ENCODE results near the gene AOAH. TPM values are rescaled to one million over a fixed set of nuclear protein-coding genes. Genes with fewer than 3 reads are reported as not detected.

The AOAH gene
- total and polyA plus RNA-seq, 2 of the 13 experiments (the other 11 are each of a cell fraction or from before 2014, with no cell fraction given): not detected

DNA sequence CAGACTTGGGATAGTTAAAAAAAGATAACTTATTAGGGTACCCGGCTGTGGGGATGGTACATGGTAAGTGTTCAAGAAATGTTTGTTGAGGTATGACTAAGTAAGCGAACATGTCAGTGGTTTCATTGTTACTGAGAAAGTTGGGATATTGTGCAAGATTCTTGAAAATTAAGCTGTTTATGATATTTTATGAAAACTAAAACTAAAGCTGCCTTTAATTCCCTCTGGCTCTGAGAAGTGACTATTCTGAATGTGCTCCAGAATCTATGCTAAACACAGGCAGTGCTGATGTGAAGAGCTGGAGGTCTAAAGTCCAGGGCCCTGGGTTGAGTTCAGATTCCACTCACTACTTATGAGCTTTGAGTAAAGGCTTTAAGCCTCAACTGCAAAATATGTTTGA lies 72.9 kb downstream of the AOAH start:
- intact Hi-C loops (cut with micrococcal nuclease; ENCODE audit: unreplicated experiment): no loop called here

GRCh38 chr7:36650766-36651312 lies 73.5 kb downstream of the AOAH start:
- Histone ChIP-seq H3K27me3 (ENCODE audit: control insufficient read depth in 1 of 2, insufficient read depth in 2 of 2, low read length in 2 of 2) (no peaks in the 10 kb centered on the region), H3K9me3 (ENCODE audit: low read length) (no peaks in the 10 kb centered on the region), H3K36me3 (replicated peaks in 1 of 2; ENCODE audit: control insufficient read depth in 1 of 2, insufficient read depth in 2 of 2, low read length in 2 of 2) (no peaks in the 10 kb centered on the region), H3K4me1 (ENCODE audit: insufficient read depth, low read length) (peaks cover 8% of the 10 kb centered on the region), H3K79me2 (ENCODE audit: insufficient read depth, low read length) (no peaks in the 10 kb centered on the region), H2AFZ (ENCODE audit: low read length) (no peak overlapping the region), H3K4me2 (ENCODE audit: low read depth, low read length) (no peak overlapping the region), H3K4me3 (replicated peaks in 1 of 3; ENCODE audit: insufficient read depth in 1 of 3, low read depth in 2 of 3, low read length in 3 of 3) (no peak overlapping the region), H3K27ac (ENCODE audit: extremely low read length, insufficient read depth, low read length) (no peak overlapping the region), H4K20me1 (ENCODE audit: insufficient read depth, low read length) (no peaks in the 10 kb centered on the region), H3K9ac (ENCODE audit: insufficient read depth, low read depth, low read length) (no peak overlapping the region)
- no TSS peak for BruUV-seq (replicated peaks)
- CTCF ChIA-PET (ENCODE audit: low intra/inter-chr PET ratio, low total read pairs): no interaction called here
- whole genome bisulfite sequencing (ENCODE audit: low lambda C conversion rate): 65% methylated on average over 6 of the region's 7 CpGs
- intact Hi-C loops (cut with micrococcal nuclease; ENCODE audit: unreplicated experiment): no loop called here
- FAIRE-seq (no peak), ATAC-seq (no peak), DNase-seq (ENCODE audit: low spot score) (no peak)
- in situ Hi-C loops (cut with HindIII; ENCODE audit: extremely low pct_ligation_motif_present, low pct_unique_long_range_greater_than_20kb): loop anchor here (25.0 kb wide), 1 partner anchor 536 kb away; no protein-coding TSS in a partner anchor
- POLR2A ChIA-PET: no interaction called here
- TF ChIP-seq CEBPG (CRISPR knock-in tag; IDR thresholded peaks at IDR 0.05) (no peak), GLMP (CRISPR knock-in tag; IDR thresholded peaks at IDR 0.05; ENCODE audit: borderline replicate concordance) (no peak), ZNF234 (CRISPR knock-in tag; conservative IDR thresholded peaks at IDR 0.05) (no peak), NFIB (CRISPR knock-in tag; IDR thresholded peaks at IDR 0.05; ENCODE audit: borderline replicate concordance) (no peak), ATF3 (CRISPR knock-in tag; IDR thresholded peaks at IDR 0.05) (no peak), GLI4 (CRISPR knock-in tag; IDR thresholded peaks at IDR 0.05; ENCODE audit: borderline replicate concordance) (no peak), PCBP2 (optimal IDR thresholded peaks at IDR 0.05; ENCODE audit: low read depth, low read length, poor library complexity, severe bottlenecking) (no peak)
- TF ChIP-seq, protein P1, sequence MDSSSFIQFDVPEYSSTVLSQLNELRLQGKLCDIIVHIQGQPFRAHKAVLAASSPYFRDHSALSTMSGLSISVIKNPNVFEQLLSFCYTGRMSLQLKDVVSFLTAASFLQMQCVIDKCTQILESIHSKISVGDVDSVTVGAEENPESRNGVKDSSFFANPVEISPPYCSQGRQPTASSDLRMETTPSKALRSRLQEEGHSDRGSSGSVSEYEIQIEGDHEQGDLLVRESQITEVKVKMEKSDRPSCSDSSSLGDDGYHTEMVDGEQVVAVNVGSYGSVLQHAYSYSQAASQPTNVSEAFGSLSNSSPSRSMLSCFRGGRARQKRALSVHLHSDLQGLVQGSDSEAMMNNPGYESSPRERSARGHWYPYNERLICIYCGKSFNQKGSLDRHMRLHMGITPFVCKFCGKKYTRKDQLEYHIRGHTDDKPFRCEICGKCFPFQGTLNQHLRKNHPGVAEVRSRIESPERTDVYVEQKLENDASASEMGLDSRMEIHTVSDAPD (CRISPR knock-in tag; IDR thresholded peaks at IDR 0.05): no peak
- TF ChIP-seq, protein P2, sequence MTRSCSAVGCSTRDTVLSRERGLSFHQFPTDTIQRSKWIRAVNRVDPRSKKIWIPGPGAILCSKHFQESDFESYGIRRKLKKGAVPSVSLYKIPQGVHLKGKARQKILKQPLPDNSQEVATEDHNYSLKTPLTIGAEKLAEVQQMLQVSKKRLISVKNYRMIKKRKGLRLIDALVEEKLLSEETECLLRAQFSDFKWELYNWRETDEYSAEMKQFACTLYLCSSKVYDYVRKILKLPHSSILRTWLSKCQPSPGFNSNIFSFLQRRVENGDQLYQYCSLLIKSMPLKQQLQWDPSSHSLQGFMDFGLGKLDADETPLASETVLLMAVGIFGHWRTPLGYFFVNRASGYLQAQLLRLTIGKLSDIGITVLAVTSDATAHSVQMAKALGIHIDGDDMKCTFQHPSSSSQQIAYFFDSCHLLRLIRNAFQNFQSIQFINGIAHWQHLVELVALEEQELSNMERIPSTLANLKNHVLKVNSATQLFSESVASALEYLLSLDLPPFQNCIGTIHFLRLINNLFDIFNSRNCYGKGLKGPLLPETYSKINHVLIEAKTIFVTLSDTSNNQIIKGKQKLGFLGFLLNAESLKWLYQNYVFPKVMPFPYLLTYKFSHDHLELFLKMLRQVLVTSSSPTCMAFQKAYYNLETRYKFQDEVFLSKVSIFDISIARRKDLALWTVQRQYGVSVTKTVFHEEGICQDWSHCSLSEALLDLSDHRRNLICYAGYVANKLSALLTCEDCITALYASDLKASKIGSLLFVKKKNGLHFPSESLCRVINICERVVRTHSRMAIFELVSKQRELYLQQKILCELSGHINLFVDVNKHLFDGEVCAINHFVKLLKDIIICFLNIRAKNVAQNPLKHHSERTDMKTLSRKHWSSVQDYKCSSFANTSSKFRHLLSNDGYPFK (CRISPR knock-in tag; IDR thresholded peaks at IDR 0.05; ENCODE audit: borderline replicate concordance): no peak

More for the DNA sequence above, 72.9 kb downstream of the AOAH start:
- H2AFZ ChIP-seq (ENCODE audit: low read length): no peak overlapping the region
- DNase-seq (ENCODE audit: low spot score) (no peak), ATAC-seq (peak; percentile 69; the same call in 2 of the 3 replicates), FAIRE-seq (no peak)
- H3K9ac ChIP-seq (ENCODE audit: insufficient read depth, low read depth, low read length): no peak overlapping the region
- H3K79me2 ChIP-seq (ENCODE audit: insufficient read depth, low read length): no peaks in the 10 kb centered on the region
- no peaks in the 10 kb centered on the region for H3K27me3 ChIP-seq (ENCODE audit: control insufficient read depth in 1 of 2, insufficient read depth in 2 of 2, low read length in 2 of 2)
- H4K20me1 ChIP-seq (ENCODE audit: insufficient read depth, low read length): no peaks in the 10 kb centered on the region
- H3K4me2 ChIP-seq (ENCODE audit: low read depth, low read length): no peak overlapping the region
- no peak overlapping the region for H3K27ac ChIP-seq (ENCODE audit: extremely low read length, insufficient read depth, low read length)
- in situ Hi-C loops (cut with HindIII; ENCODE audit: extremely low pct_ligation_motif_present, low pct_unique_long_range_greater_than_20kb): loop anchor here (25.0 kb wide), 1 partner anchor 536 kb away; no protein-coding TSS in a partner anchor
- TF ChIP-seq SNRNP70 (IDR thresholded peaks at IDR 0.05; ENCODE audit: low read depth, low read length) (no peak), CEBPB (IDR thresholded peaks at IDR 0.05; ENCODE audit: borderline replicate concordance, low read depth, low read length) (peak; percentile 11; the same call in 1 of the 2 replicates), ZNF607 (CRISPR knock-in tag; IDR thresholded peaks at IDR 0.05; ENCODE audit: borderline replicate concordance) (no peak), ERF (CRISPR knock-in tag; IDR thresholded peaks at IDR 0.05) (no peak), CBX2 (IDR thresholded peaks at IDR 0.05; ENCODE audit: low read depth, low read length) (no peak), CBX2 (CRISPR knock-in tag; IDR thresholded peaks at IDR 0.05; ENCODE audit: low read depth) (no peak), ZNF17 (CRISPR knock-in tag; IDR thresholded peaks at IDR 0.05) (no peak)
- BruUV-seq (replicated peaks): no TSS peak
- no peaks in the 10 kb centered on the region for H3K9me3 ChIP-seq (ENCODE audit: low read length)
- no peak overlapping the region for H3K4me3 ChIP-seq (replicated peaks in 1 of 3; ENCODE audit: insufficient read depth in 1 of 3, low read depth in 2 of 3, low read length in 3 of 3)
- ChIA-PET CTCF (ENCODE audit: low intra/inter-chr PET ratio, low total read pairs) (no interaction called here), POLR2A (no interaction called here)
- H3K4me1 ChIP-seq (ENCODE audit: insufficient read depth, low read length): peaks cover 8% of the 10 kb centered on the region
- 0% methylated on average over 2 of the region's 2 CpGs for WGBS (ENCODE audit: low lambda C conversion rate)
- H3K36me3 ChIP-seq (replicated peaks in 1 of 2; ENCODE audit: control insufficient read depth in 1 of 2, insufficient read depth in 2 of 2, low read length in 2 of 2): no peaks in the 10 kb centered on the region

All from HepG2 (cell line).